ENCODE measurements around the gene WASF3.

The WASF3 gene

GRCh38 chr13:26593661-26594060 is 36.2 kb downstream of the WASF3 start:
- Histone ChIP-seq H3K4me1 (ENCODE audit: control insufficient read depth in 1 of 2, insufficient read depth in 1 of 2, low read depth in 1 of 2, low read length in 1 of 2) (no peaks in the 10 kb centered on the region), H3K9me3 (no peaks in the 10 kb centered on the region), H3K27me3 (no peaks in the 10 kb centered on the region), H3K4me3 (ENCODE audit: low read depth in 1 of 2, low read length in 1 of 2) (no peak overlapping the region), H3K36me3 (no peaks in the 10 kb centered on the region), H3K27ac (no peak overlapping the region)
- no peak for TF ChIP-seq CTCF (IDR thresholded peaks at IDR 0.05)

GRCh38 chr13:26594363-26594762 is 36.9 kb downstream of the WASF3 start:
- Histone ChIP-seq H3K27ac (no peak overlapping the region), H3K27me3 (no peaks in the 10 kb centered on the region), H3K4me3 (ENCODE audit: low read depth in 1 of 2, low read length in 1 of 2) (no peak overlapping the region), H3K9me3 (no peaks in the 10 kb centered on the region), H3K4me1 (ENCODE audit: control insufficient read depth in 1 of 2, insufficient read depth in 1 of 2, low read depth in 1 of 2, low read length in 1 of 2) (no peaks in the 10 kb centered on the region), H3K36me3 (no peaks in the 10 kb centered on the region)
- TF ChIP-seq CTCF (IDR thresholded peaks at IDR 0.05): no peak

- Histone ChIP-seq H3K27me3 (peaks cover under 1% of the 10 kb centered on the region), H3K27ac (no peak overlapping the region), H3K4me3 (ENCODE audit: low read depth in 1 of 2, low read length in 1 of 2) (no peak overlapping the region), H3K36me3 (no peaks in the 10 kb centered on the region), H3K4me1 (ENCODE audit: control insufficient read depth in 1 of 2, insufficient read depth in 1 of 2, low read depth in 1 of 2, low read length in 1 of 2) (no peaks in the 10 kb centered on the region), H3K9me3 (no peaks in the 10 kb centered on the region)
- TF ChIP-seq CTCF (IDR thresholded peaks at IDR 0.05): no peak
Measured at GRCh38 chr13:26596458-26596857, 39.0 kb downstream of the WASF3 start.

- H3K4me1 ChIP-seq (ENCODE audit: control insufficient read depth in 1 of 2, insufficient read depth in 1 of 2, low read depth in 1 of 2, low read length in 1 of 2): no peaks in the 10 kb centered on the region
- H3K27me3 ChIP-seq: peaks cover 7% of the 10 kb centered on the region
- no peaks in the 10 kb centered on the region for H3K9me3 ChIP-seq
- TF ChIP-seq CTCF (IDR thresholded peaks at IDR 0.05): no peak
- no peaks in the 10 kb centered on the region for H3K36me3 ChIP-seq
- H3K4me3 ChIP-seq (ENCODE audit: low read depth in 1 of 2, low read length in 1 of 2): no peak overlapping the region
- no peak overlapping the region for H3K27ac ChIP-seq
Measured at GRCh38 chr13:26599403-26599802, 41.9 kb downstream of the WASF3 start.

- H3K36me3 ChIP-seq: no peaks in the 10 kb centered on the region
- no peaks in the 10 kb centered on the region for H3K9me3 ChIP-seq
- H3K27me3 ChIP-seq: peaks cover 7% of the 10 kb centered on the region
- H3K27ac ChIP-seq: no peak overlapping the region
- no peak for TF ChIP-seq CTCF (IDR thresholded peaks at IDR 0.05)
- no peak overlapping the region for H3K4me3 ChIP-seq (ENCODE audit: low read depth in 1 of 2, low read length in 1 of 2)
- H3K4me1 ChIP-seq (ENCODE audit: control insufficient read depth in 1 of 2, insufficient read depth in 1 of 2, low read depth in 1 of 2, low read length in 1 of 2): no peaks in the 10 kb centered on the region
Measured at GRCh38 chr13:26599860-26600259, 42.4 kb downstream of the WASF3 start.

- H3K27me3 ChIP-seq: peaks cover 7% of the 10 kb centered on the region
- no peak overlapping the region for H3K4me3 ChIP-seq (ENCODE audit: low read depth in 1 of 2, low read length in 1 of 2)
- H3K4me1 ChIP-seq (ENCODE audit: control insufficient read depth in 1 of 2, insufficient read depth in 1 of 2, low read depth in 1 of 2, low read length in 1 of 2): no peaks in the 10 kb centered on the region
- H3K9me3 ChIP-seq: no peaks in the 10 kb centered on the region
- TF ChIP-seq CTCF (IDR thresholded peaks at IDR 0.05): no peak
- H3K36me3 ChIP-seq: no peaks in the 10 kb centered on the region
- no peak overlapping the region for H3K27ac ChIP-seq
Measured at GRCh38 chr13:26600343-26600742, 42.9 kb downstream of the WASF3 start.
